Ishikawa (cell line): ENCODE measurements around the gene ADD3.

Experiments used
- CEBPB ChIP-seq: IDR thresholded peaks from 2 replicates; pipeline ENCODE4 v1.6.1; 2012
- CREB1 ChIP-seq: IDR thresholded peaks from 2 replicates; pipeline ENCODE4 v1.6.1; 2012; ENCODE audit warnings: low read depth
- EGR1 ChIP-seq: IDR thresholded peaks from 2 replicates; pipeline ENCODE4 v1.6.1; 2012
- EP300 ChIP-seq: IDR thresholded peaks from 2 replicates; pipeline ENCODE4 v1.6.1; 2012; ENCODE audit warnings: borderline replicate concordance
- FOXM1 ChIP-seq: IDR thresholded peaks from 2 replicates; pipeline ENCODE4 v1.6.1; 2012; ENCODE audit warnings: low read depth, borderline replicate concordance
- NFIC ChIP-seq: IDR thresholded peaks from 2 replicates; pipeline ENCODE4 v1.6.1; 2012
- RAD21 ChIP-seq: IDR thresholded peaks from 2 replicates; pipeline ENCODE4 v1.6.1; 2012; ENCODE audit warnings: low read depth
- TAF1 ChIP-seq: IDR thresholded peaks from 2 replicates; pipeline ENCODE4 v1.6.1; 2012; ENCODE audit warnings: low read depth, mild to moderate bottlenecking
- TCF12 ChIP-seq: IDR thresholded peaks from 2 replicates; pipeline ENCODE4 v1.6.1; 2012; ENCODE audit warnings: low read depth
- TEAD4 ChIP-seq: IDR thresholded peaks from 2 replicates; pipeline ENCODE4 v1.6.1; 2012
- USF1 ChIP-seq: IDR thresholded peaks from 2 replicates; pipeline ENCODE4 v1.6.1; 2012
- YY1 ChIP-seq: IDR thresholded peaks from 2 replicates; pipeline ENCODE4 v1.6.1; 2012; ENCODE audit warnings: low read depth
- ZBTB7A ChIP-seq: IDR thresholded peaks from 2 replicates; pipeline ENCODE4 v1.6.1; 2012; ENCODE audit warnings: low read depth
- TF ChIP-seq, protein P1 (sequence below): IDR thresholded peaks from 2 replicates; pipeline ENCODE4 v1.6.1; 2012
- TF ChIP-seq, protein P2 (sequence below): IDR thresholded peaks from 2 replicates; pipeline ENCODE4 v1.6.1; 2012; ENCODE audit warnings: low read depth, mild to moderate bottlenecking

ADD3 gene

GRCh38 chr10:110067960-110068770 lies 60.4 kb downstream of the ADD3 start:
- TF ChIP-seq EP300 = no peak
- no peak for TF ChIP-seq TAF1
- 0 out of 2 replicates have a peak, but pooled peaks have one; percentile 16 for TF ChIP-seq NFIC
- TF ChIP-seq CEBPB = peak; percentile 85

GRCh38 chr10:110068780-110069179 lies 61.0 kb downstream of the ADD3 start:
- TF ChIP-seq RAD21 = no peak
- TF ChIP-seq USF1 = no peak
- no peak for TF ChIP-seq ZBTB7A
- no peak for TF ChIP-seq CREB1
- no peak for TF ChIP-seq EP300
- TF ChIP-seq EGR1 = no peak
- TF ChIP-seq TAF1 = no peak
- TF ChIP-seq TEAD4 = no peak

DNA sequence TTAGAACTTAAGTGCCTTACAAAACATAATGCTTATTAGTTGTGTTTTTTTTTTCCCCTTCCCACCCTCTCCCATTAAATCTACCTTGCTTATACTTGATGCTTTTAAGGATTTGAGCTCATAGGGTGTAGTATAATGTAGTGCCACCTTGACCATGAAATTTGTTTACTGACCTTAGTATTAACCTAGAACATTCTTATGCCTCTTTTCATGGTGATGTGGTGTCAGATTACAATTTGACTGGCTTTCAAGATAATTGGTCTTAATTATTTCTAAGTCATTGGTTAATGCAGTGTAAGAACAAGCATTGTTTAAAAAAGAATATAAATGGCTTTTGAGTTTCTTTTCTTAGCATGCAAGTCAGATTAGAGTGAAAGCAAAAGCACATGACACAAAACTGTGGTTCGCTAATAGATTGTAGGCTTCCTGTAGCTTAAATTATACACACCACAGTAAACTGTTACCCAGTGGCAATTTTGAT lies 61.8 kb downstream of the ADD3 start:
- TF ChIP-seq CREB1 (no peak), NFIC (peak; percentile 59), TEAD4 (peak; percentile 36; the same call in 1 of the 2 replicates), TCF12 (peak; percentile 26; the same call in 1 of the 2 replicates), EP300 (peak; percentile 15; the same call in 1 of the 2 replicates), CEBPB (no peak)

GRCh38 chr10:110073896-110074295 lies 66.1 kb downstream of the ADD3 start:
- TF ChIP-seq EGR1 (no peak), USF1 (no peak), CEBPB (no peak), TEAD4 (no peak), RAD21 (no peak)
- TF ChIP-seq, protein P1, sequence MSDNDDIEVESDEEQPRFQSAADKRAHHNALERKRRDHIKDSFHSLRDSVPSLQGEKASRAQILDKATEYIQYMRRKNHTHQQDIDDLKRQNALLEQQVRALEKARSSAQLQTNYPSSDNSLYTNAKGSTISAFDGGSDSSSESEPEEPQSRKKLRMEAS = no peak

- TF ChIP-seq, protein P2, sequence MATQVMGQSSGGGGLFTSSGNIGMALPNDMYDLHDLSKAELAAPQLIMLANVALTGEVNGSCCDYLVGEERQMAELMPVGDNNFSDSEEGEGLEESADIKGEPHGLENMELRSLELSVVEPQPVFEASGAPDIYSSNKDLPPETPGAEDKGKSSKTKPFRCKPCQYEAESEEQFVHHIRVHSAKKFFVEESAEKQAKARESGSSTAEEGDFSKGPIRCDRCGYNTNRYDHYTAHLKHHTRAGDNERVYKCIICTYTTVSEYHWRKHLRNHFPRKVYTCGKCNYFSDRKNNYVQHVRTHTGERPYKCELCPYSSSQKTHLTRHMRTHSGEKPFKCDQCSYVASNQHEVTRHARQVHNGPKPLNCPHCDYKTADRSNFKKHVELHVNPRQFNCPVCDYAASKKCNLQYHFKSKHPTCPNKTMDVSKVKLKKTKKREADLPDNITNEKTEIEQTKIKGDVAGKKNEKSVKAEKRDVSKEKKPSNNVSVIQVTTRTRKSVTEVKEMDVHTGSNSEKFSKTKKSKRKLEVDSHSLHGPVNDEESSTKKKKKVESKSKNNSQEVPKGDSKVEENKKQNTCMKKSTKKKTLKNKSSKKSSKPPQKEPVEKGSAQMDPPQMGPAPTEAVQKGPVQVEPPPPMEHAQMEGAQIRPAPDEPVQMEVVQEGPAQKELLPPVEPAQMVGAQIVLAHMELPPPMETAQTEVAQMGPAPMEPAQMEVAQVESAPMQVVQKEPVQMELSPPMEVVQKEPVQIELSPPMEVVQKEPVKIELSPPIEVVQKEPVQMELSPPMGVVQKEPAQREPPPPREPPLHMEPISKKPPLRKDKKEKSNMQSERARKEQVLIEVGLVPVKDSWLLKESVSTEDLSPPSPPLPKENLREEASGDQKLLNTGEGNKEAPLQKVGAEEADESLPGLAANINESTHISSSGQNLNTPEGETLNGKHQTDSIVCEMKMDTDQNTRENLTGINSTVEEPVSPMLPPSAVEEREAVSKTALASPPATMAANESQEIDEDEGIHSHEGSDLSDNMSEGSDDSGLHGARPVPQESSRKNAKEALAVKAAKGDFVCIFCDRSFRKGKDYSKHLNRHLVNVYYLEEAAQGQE = no peak
Measured at GRCh38 chr10:110074298-110074697, 66.5 kb downstream of the ADD3 start.

DNA sequence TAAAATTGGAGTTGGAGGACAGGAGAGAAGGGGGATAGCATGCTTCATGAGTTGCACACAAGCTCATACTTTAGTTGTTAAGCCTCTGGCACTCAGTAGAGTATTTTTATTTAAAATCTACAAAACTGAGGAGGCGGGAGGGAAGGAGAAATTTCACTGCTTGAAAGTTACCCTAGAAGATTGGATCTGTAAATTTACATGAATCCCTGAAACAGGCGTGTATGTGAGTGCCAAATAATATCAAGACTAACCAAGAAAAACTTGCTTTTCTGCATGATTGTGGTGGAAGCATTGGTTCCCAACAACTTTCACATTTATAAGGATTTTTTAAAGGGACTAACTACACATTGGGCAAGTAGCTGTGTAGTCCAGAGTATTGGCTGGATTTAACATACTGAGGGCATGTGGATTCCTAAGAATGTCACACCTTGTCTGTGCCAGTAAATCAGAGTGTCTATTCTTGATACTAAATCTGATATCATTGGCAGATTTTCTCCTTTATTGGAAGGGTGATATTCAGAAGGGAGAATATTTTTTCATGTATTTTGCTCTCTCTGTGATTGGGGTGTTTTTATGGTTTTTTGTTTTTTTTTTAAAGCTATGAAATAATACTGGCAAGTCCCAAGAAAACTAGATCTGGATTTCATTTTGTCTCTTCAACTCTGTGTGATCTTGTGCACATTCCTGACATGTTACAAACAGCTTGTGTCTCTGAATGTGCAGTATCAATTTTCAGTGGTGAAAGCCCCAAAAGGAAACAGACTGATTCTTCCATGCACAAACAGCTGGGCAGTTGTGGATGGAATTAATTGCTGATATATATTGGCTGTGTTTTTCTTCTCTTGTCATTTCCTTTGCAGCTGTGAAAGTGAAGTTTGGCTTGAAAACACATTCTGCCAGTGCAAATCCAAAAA lies 67.2 kb downstream of the ADD3 start:
- TF ChIP-seq TAF1 (no peak), NFIC (no peak), TEAD4 (0 out of 2 replicates have a peak, but pooled peaks have one; percentile 3)

- TF ChIP-seq, protein P1 = no peak
- TF ChIP-seq TAF1 (no peak), USF1 (no peak), TCF12 (no peak), FOXM1 (no peak), CREB1 (no peak), EP300 (no peak), TEAD4 (no peak), YY1 (no peak), EGR1 (no peak), CEBPB (no peak)
- TF ChIP-seq, protein P2 = no peak
Measured at GRCh38 chr10:110075686-110076085, 67.9 kb downstream of the ADD3 start.
